ENCODE measurements around the gene PKD1L1.

GRCh38 chr7:47873762-47874161 is 74.5 kb downstream of the PKD1L1 start:
- TF ChIP-seq CTCF (IDR thresholded peaks at IDR 0.05) (no peak), POLR2A (IDR thresholded peaks at IDR 0.05) (no peak)
